ENCODE measurements around the gene MGST3.
"Not testable (repeated sequence)": the region's sequence is repeated elsewhere in the genome, so short reads cannot be mapped to it uniquely, and the experiment has no call there.

Gene MGST3

GRCh38 chr1:165629848-165630628 lies 996 bp upstream of the MGST3 start:
- DNase-seq, result peak; percentile 9

GRCh38 chr1:165631342-165632151 lies 513 bp downstream of the MGST3 start:
- DNase-seq, result peak; percentile 66

GRCh38 chr1:165632152-165632469 lies 1.1 kb downstream of the MGST3 start:
- DNase-seq, result no peak

- DNase-seq, result no peak
These were observed 1.5 kb downstream of the MGST3 start for GRCh38 chr1:165632491-165632890.

- DNase-seq, result no peak
These were observed 2.6 kb downstream of the MGST3 start for GRCh38 chr1:165633614-165634013.

- no peak for DNase-seq
These were observed 3.3 kb downstream of the MGST3 start for GRCh38 chr1:165634154-165634921.

- no peak for DNase-seq
These were observed 4.3 kb downstream of the MGST3 start for GRCh38 chr1:165635329-165635728.

DNA sequence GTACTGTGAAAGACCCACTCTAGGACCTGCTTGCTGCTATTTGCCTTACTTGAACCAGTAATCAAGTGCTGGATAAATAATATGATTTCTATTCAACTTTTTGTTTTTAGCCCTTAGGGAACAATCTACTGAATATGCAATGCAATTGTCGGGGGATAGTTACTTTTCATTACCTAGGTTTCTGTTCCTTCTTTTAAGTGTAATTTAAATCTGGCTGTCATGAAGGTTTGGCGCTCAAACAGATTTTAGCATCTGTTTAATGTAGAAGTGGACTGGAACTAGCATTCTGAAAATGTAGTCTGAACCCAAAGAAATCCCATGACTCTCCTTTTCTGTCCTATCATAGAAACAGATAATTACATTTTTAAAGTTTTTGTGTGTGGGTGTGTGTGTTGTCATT lies 4.8 kb downstream of the MGST3 start:
- DNase-seq, result no peak

GRCh38 chr1:165637427-165637826 lies 6.4 kb downstream of the MGST3 start:
- no peak for DNase-seq

GRCh38 chr1:165638211-165638610 lies 7.2 kb downstream of the MGST3 start:
- DNase-seq, result not testable (repeated sequence)

DNA sequence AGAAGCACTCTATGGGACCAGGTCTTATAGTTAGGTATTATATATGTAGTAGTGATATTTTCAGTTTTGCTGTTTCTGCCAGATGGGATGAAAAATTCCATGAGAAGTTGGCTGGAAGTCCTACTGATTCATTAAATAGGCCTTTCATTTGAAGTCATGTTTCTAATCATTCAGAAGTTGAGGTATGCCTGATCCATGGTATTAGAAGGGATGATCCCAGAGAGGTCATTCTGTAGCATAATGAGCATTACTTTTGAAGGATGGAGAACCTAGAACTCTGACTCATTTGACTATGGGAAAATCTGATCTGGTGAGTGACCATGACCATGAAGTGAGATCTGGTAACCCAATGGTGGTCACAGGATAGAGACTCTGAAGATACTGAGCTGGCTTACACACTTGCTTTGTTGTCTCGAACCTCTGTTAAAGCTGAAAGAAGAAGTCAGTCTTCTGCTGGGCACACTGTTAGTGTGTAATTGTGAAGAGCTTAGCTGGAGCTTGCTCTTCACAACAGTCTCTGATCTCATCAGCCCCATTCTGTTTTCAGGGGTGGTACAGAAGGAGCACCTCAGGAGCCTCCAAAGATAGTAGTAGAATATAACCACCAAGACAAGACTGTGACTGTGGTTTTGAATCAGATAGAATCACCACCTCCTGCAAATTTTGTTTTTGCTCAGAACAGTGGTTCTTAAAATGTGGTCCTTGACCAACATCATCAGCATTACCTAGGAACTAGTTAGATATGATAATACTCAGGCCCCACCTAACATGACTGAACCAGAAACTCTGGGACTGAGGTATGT lies 9.0 kb downstream of the MGST3 start:
- no peak for DNase-seq

DNA sequence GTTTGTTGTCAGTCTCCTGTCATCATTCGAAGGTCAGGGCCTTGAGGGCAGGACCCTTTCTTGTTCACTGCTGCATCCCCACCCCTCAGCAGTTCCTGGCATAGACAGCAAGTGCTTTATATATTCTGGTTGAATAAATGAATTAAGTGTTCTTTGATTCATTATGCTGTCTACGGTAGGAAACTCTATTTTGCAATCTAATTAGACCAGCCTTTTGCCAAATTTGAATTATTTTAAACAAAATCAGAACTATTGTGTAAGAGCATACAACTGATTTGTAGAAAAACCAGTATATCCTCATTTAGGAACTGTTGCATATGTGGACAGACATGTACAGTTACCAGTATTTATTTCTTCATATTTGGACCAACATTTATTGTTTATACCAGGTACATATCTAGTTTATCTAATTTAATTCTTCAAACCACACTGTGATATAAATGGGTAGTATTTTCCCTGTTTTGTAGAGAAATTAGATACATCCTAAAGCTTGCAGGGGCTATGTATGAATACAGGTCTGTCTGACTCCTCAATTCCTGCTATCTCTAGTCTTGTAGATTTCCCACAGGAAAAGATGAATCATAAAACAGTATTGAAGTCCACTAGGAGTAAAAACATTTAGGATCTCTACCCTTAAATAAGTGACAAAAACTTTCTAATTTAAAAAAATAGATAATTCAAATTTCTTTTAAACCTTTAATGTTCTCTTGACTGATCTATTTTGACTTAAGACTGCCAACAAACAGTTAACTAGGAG lies 10.4 kb downstream of the MGST3 start:
- no peak for DNase-seq

DNA sequence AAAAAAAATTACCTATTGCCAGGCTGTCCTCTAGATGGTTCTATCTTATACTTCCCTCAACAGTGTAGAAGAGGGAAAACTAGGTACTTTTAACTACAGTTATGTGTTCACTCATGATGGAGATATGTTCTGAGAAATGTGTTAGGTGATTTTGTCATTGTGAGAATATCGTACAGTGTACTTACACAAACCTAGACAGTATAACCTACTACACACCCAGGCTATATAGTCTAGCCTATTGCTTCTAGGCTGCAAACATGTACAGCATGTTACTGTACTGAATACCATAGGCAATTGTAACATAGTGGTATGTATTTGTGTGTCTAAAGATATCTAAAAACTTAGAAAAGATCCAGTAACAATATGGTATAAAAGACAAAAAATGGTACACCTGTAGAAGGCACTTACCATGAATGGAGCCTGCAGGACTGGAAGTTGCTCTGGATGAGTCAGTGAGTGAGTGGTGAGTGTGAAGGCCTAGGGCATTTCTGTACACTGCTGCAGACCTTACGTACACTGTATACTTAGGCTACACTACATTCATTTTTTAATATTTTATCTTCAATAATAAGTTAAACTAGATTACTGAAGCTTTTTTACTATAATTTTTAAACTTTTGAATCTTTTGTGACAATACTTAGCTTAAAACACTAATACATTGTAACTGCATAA lies 13.2 kb downstream of the MGST3 start:
- no peak for DNase-seq

- no peak for DNase-seq
These were observed 14.8 kb downstream of the MGST3 start for GRCh38 chr1:165645654-165646366.

GRCh38 chr1:165647517-165647916 lies 16.5 kb downstream of the MGST3 start:
- DNase-seq, result no peak

- DNase-seq, result no peak
These were observed 16.9 kb downstream of the MGST3 start for GRCh38 chr1:165647970-165648369.

DNA sequence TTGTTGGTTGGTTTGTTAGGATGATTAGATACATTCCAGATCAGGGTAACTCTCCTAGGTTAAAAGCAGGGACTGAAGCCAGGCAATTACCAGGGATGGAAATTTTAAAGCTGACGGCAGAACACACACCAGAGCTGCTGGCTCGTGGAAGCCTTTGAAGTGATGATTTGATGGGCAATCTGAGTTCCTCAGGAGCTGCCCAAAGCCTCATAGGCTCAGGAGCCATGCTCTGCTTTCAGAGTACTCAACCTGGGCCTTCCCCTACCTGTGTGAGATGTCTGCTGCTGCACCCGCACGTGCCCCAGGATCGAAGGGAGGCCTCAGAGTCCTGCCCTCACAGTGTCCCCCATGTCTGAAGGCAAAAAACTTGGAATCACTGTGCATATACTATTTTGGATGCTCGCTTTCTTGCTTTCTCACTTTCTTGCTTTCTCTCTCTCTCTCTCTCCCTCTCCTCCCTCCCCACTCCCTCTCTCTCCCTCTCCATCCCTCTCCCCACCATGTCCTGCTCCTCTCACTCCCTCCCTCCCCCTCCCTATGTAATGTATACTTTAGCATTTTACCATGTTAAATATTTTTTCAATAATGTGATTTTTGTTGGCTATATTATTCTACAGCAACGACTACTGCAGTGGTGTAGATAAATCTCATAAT lies 18.0 kb downstream of the MGST3 start:
- no peak for DNase-seq

DNA sequence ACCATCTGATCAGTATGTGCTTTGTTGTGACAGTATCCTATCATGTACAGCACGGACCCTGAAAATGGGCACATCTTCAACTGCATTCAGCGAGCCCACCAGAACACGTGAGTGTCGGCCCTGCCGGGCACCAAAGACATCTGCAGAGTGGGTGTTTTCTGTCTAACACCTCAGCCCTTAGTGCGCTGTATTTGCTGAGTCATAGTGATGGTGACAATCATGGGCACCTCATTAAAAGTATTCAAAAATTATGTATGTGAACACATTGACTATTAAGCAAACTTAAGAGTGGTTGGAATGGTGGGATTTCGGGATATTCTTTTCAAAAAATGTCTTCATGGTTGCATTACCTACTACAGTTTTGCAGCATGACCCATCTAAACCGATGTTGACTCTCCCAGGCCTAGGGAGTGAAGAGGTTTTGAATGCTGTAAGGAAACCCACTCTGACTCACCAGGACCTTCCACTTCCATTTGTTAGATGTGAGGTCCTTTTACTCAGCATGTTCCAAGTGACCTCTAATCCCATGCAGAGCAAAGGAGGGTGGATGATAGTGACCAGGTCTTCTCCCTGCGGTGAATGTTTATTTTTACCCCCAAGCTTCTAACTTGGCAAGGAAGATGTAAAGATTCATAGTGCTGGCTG lies 20.1 kb downstream of the MGST3 start:
- no peak for DNase-seq

GRCh38 chr1:165658766-165659580 lies 27.9 kb downstream of the MGST3 start:
- not testable (repeated sequence) for DNase-seq
